SU-DHL-6 (cell line): Measurements from ENCODE around the gene BCL2L1.

Source experiments
- EZH2phosphoT487 ChIP-seq: fragments of 200-600 bp; sonication (generic), shearing (Covaris generic); conservative IDR thresholded peaks from 2 replicates; pipeline ENCODE4 v1.6.1; 2018; ENCODE audit warnings: mild to moderate bottlenecking, antibody characterized with exemption, low read length, moderate library complexity, mixed read lengths
- TF ChIP-seq, protein P1 (sequence below): fragments of 200-600 bp; sonication (generic); IDR thresholded peaks from one replicate; pipeline ENCODE4 v1.5.1; 2017; ENCODE audit warnings: antibody characterized with exemption, mild to moderate bottlenecking, low read length, moderate library complexity; ENCODE audit not compliant: insufficient read depth, poor library complexity, severe bottlenecking

DNA sequence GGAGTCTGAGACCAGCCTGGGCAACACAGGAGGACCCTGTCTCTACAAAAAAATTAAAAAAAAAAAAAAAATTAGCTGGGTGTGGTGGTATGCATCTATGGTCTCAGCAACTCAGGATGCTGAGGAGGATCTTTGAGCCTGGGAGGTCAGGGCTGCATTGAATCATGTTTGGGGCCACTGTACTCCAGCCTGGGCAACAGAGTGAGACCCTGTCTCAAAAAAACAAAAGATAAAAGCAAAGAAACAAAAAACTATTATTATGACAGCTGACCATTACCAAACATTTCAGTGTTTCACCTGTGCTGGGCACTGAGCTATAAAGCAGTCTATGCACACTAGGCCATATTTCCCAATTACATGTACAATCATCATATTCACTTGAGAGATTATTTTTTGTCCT lies 49.2 kb downstream of the BCL2L1 start:
- TF ChIP-seq, protein P1, sequence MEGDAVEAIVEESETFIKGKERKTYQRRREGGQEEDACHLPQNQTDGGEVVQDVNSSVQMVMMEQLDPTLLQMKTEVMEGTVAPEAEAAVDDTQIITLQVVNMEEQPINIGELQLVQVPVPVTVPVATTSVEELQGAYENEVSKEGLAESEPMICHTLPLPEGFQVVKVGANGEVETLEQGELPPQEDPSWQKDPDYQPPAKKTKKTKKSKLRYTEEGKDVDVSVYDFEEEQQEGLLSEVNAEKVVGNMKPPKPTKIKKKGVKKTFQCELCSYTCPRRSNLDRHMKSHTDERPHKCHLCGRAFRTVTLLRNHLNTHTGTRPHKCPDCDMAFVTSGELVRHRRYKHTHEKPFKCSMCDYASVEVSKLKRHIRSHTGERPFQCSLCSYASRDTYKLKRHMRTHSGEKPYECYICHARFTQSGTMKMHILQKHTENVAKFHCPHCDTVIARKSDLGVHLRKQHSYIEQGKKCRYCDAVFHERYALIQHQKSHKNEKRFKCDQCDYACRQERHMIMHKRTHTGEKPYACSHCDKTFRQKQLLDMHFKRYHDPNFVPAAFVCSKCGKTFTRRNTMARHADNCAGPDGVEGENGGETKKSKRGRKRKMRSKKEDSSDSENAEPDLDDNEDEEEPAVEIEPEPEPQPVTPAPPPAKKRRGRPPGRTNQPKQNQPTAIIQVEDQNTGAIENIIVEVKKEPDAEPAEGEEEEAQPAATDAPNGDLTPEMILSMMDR = no peak
- TF ChIP-seq EZH2phosphoT487 = no peak
